ENCODE results near the gene DIAPH3.

- TF ChIP-seq CTCF (IDR thresholded peaks at IDR 0.05 in 8 of 11, conservative IDR thresholded peaks at IDR 0.05 in 3 of 11) (no peak), POLR2AphosphoS5 (IDR thresholded peaks at IDR 0.05) (no peak)
Measured at GRCh38 chr13:59950266-59950665, 213.5 kb downstream of the DIAPH3 start.

All from spleen (tissue), 7 donors.